Stimulated activated CD8-positive, alpha-beta memory T cell treated with anti-CD3 and anti-CD28 coated beads, Interleukin-2, amount 100 ng/mL, for 1 hour (primary cell): ENCODE data around the gene SPATA18.
"Not testable (repeated sequence)": the region's sequence is repeated elsewhere in the genome, so short reads cannot be mapped to it uniquely, and the experiment has no call there.

Source experiments
- DNase-seq, 2 donors: peaks; one replicate each; pipeline ENCODE4 v3.0.0-alpha.2; 2020; ENCODE audit warnings: low read depth in 2 of 2

SPATA18 gene

GRCh38 chr4:52051615-52052474, 741 bp downstream of the SPATA18 start:
- no peak for DNase-seq

- no peak for DNase-seq
Measured at GRCh38 chr4:52052475-52052780, 1.3 kb downstream of the SPATA18 start.

GRCh38 chr4:52054254-52054653, 3.1 kb downstream of the SPATA18 start:
- no peak for DNase-seq

- DNase-seq: no peak
Measured at GRCh38 chr4:52057196-52057595, 6.1 kb downstream of the SPATA18 start.

- DNase-seq: no peak
Measured at GRCh38 chr4:52058275-52058674, 7.2 kb downstream of the SPATA18 start.

- DNase-seq: no peak
Measured at GRCh38 chr4:52059372-52059771, 8.3 kb downstream of the SPATA18 start.

- no peak for DNase-seq
Measured at GRCh38 chr4:52069571-52069970, 18.5 kb downstream of the SPATA18 start.

GRCh38 chr4:52071791-52072546, 20.9 kb downstream of the SPATA18 start:
- DNase-seq: no peak

GRCh38 chr4:52076731-52077130, 25.6 kb downstream of the SPATA18 start:
- DNase-seq: no peak

- no peak for DNase-seq
Measured at GRCh38 chr4:52079659-52080058, 28.6 kb downstream of the SPATA18 start.

- DNase-seq: no peak
Measured at GRCh38 chr4:52081216-52081615, 30.1 kb downstream of the SPATA18 start.

GRCh38 chr4:52086425-52086824, 35.3 kb downstream of the SPATA18 start:
- DNase-seq: not testable (repeated sequence)

GRCh38 chr4:52091801-52092200, 40.7 kb downstream of the SPATA18 start:
- no peak for DNase-seq

- no peak for DNase-seq
Measured at GRCh38 chr4:52093466-52093865, 42.4 kb downstream of the SPATA18 start.

- DNase-seq: no peak
Measured at GRCh38 chr4:52094376-52095145, 43.5 kb downstream of the SPATA18 start.

- no peak for DNase-seq
Measured at GRCh38 chr4:52095374-52095773, 44.3 kb downstream of the SPATA18 start.

GRCh38 chr4:52096048-52096447, 44.9 kb downstream of the SPATA18 start:
- DNase-seq: no peak

GRCh38 chr4:52098618-52099017, 47.5 kb downstream of the SPATA18 start:
- no peak for DNase-seq

- DNase-seq: no peak
Measured at GRCh38 chr4:52099860-52100461, 48.9 kb downstream of the SPATA18 start.

- no peak for DNase-seq
Measured at GRCh38 chr4:52102587-52102986, 51.5 kb downstream of the SPATA18 start.

- no peak for DNase-seq
Measured at GRCh38 chr4:52103319-52103718, 52.2 kb downstream of the SPATA18 start.

- no peak for DNase-seq
Measured at GRCh38 chr4:52105276-52105675, 54.2 kb downstream of the SPATA18 start.
